ENCODE results near the gene CDC23.
A peak's percentile ranks its signal among the peaks of the same experiment; 100 is the strongest.
"Not testable (repeated sequence)": the region's sequence is repeated elsewhere in the genome, so short reads cannot be mapped to it uniquely, and the experiment has no call there.

The CDC23 gene

GRCh38 chr5:138213161-138214029, at the start of gene CDC23:
CDC23 (minus strand) TSS chr5:138213323; CDS start chr5:138213312, 11 bp downstream.
- peak; percentile 82 for DNase-seq (ENCODE audit: low read depth)

GRCh38 chr5:138258704-138259292, 45.7 kb upstream of the CDC23 start:
- DNase-seq (ENCODE audit: low read depth): no peak

- DNase-seq (ENCODE audit: low read depth): no peak
Observed at GRCh38 chr5:138257583-138257982, 44.5 kb upstream of the CDC23 start.

GRCh38 chr5:138252944-138253343, 39.8 kb upstream of the CDC23 start:
- DNase-seq (ENCODE audit: low read depth): no peak

GRCh38 chr5:138247800-138248199, 34.7 kb upstream of the CDC23 start:
- not testable (repeated sequence) for DNase-seq (ENCODE audit: low read depth)

GRCh38 chr5:138246822-138247221, 33.7 kb upstream of the CDC23 start:
- DNase-seq (ENCODE audit: low read depth): no peak

- no peak for DNase-seq (ENCODE audit: low read depth)
Observed at GRCh38 chr5:138246334-138246733, 33.2 kb upstream of the CDC23 start.

GRCh38 chr5:138245717-138246116, 32.6 kb upstream of the CDC23 start:
- no peak for DNase-seq (ENCODE audit: low read depth)

GRCh38 chr5:138243794-138244193, 30.7 kb upstream of the CDC23 start:
- DNase-seq (ENCODE audit: low read depth): no peak

- DNase-seq (ENCODE audit: low read depth): no peak
Observed at GRCh38 chr5:138241688-138242571, 28.8 kb upstream of the CDC23 start.

GRCh38 chr5:138240650-138241385, 27.7 kb upstream of the CDC23 start:
- no peak for DNase-seq (ENCODE audit: low read depth)

- DNase-seq (ENCODE audit: low read depth): no peak
Observed at GRCh38 chr5:138238034-138238433, 24.9 kb upstream of the CDC23 start.

GRCh38 chr5:138234651-138235050, 21.5 kb upstream of the CDC23 start:
- DNase-seq (ENCODE audit: low read depth): no peak

GRCh38 chr5:138233280-138233679, 20.2 kb upstream of the CDC23 start:
- DNase-seq (ENCODE audit: low read depth): no peak

- DNase-seq (ENCODE audit: low read depth): no peak
Observed at GRCh38 chr5:138230981-138231589, 18.0 kb upstream of the CDC23 start.

- DNase-seq (ENCODE audit: low read depth): no peak
Observed at GRCh38 chr5:138230261-138230660, 17.1 kb upstream of the CDC23 start.

- no peak for DNase-seq (ENCODE audit: low read depth)
Observed at GRCh38 chr5:138229387-138229786, 16.3 kb upstream of the CDC23 start.

- no peak for DNase-seq (ENCODE audit: low read depth)
Observed at GRCh38 chr5:138226910-138227309, 13.8 kb upstream of the CDC23 start.

- no peak for DNase-seq (ENCODE audit: low read depth)
Observed at GRCh38 chr5:138224712-138225111, 11.6 kb upstream of the CDC23 start.

- DNase-seq (ENCODE audit: low read depth): no peak
Observed at GRCh38 chr5:138223532-138223931, 10.4 kb upstream of the CDC23 start.

- DNase-seq (ENCODE audit: low read depth): no peak
Observed at GRCh38 chr5:138216799-138217198, 3.7 kb upstream of the CDC23 start.

- no peak for DNase-seq (ENCODE audit: low read depth)
Observed at GRCh38 chr5:138212828-138213160, 329 bp downstream of the CDC23 start.

Measured in activated T-cell treated with anti-CD3 and anti-CD28 coated beads for 48 hours (primary cell).